Measurements from ENCODE around the gene OTUD1.

DNA sequence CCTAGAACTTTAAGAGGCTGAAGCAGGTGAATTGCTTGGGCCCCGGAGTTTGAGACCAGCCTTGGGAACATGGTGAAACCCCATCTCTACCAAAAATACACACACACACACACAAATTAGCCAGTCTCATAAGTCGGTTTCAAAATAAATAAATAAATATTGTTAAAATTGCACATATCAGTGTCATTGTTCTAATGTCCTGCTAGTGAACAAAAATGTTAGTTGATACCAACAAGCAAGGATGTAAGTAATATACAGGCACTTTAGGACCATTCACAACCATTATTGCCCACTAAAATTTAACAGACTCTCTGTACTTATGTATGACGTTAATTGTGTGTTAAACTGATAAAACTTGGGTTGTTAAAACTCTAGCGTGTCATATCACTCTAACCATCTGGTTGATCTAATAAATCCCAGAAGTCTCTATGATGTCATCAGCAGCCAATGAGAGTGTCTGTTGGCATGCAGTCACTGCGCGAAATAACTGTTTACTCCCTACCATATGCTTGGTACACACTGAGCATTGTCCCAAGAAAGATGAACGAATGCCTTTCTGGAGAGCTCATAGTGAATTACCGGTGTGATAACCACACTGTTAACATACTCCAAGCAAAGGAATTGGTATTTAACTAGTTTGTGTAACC, 30.4 kb upstream of the OTUD1 start:
- TF ChIP-seq, protein P1, sequence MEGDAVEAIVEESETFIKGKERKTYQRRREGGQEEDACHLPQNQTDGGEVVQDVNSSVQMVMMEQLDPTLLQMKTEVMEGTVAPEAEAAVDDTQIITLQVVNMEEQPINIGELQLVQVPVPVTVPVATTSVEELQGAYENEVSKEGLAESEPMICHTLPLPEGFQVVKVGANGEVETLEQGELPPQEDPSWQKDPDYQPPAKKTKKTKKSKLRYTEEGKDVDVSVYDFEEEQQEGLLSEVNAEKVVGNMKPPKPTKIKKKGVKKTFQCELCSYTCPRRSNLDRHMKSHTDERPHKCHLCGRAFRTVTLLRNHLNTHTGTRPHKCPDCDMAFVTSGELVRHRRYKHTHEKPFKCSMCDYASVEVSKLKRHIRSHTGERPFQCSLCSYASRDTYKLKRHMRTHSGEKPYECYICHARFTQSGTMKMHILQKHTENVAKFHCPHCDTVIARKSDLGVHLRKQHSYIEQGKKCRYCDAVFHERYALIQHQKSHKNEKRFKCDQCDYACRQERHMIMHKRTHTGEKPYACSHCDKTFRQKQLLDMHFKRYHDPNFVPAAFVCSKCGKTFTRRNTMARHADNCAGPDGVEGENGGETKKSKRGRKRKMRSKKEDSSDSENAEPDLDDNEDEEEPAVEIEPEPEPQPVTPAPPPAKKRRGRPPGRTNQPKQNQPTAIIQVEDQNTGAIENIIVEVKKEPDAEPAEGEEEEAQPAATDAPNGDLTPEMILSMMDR (IDR thresholded peaks at IDR 0.05) = no peak
- no peak for TF ChIP-seq POLR2A (IDR thresholded peaks at IDR 0.05)

Measured in uterus (tissue), 2 donors.